Activated T-cell treated with anti-CD3 and anti-CD28 coated beads, Interleukin-2, amount 50 U/mL, for 24 hours (primary cell): ENCODE results near the gene SMG9.

Experiments used
- DNase-seq: peaks from one replicate; pipeline ENCODE4 v3.0.0-alpha.2; 2020
- H3K27ac Mint-ChIP-seq: 2 replicates; pipeline ENCODE4 v1.8.0; 2020; ENCODE audit warnings: mild to moderate bottlenecking, mixed read lengths
- H3K27me3 Mint-ChIP-seq: 2 replicates; pipeline ENCODE4 v1.8.0; 2020; ENCODE audit warnings: mixed read lengths
- H3K36me3 Mint-ChIP-seq: 2 replicates; pipeline ENCODE4 v1.8.0; 2020; ENCODE audit warnings: low read depth, mixed read lengths
- H3K4me1 Mint-ChIP-seq: 2 replicates; pipeline ENCODE4 v1.8.0; 2020; ENCODE audit warnings: low read depth, mixed read lengths
- H3K4me3 Mint-ChIP-seq: 2 replicates; pipeline ENCODE4 v1.8.0; 2020; ENCODE audit warnings: mild to moderate bottlenecking, moderate library complexity, mixed read lengths
- H3K9me3 Mint-ChIP-seq: 2 replicates; pipeline ENCODE4 v1.8.0; 2020; ENCODE audit warnings: mixed read lengths

SMG9 gene

GRCh38 chr19:43754503-43755255 lies at the start of gene SMG9:
SMG9 (minus strand) TSS chr19:43754962; CDS start chr19:43750741, 4,221 bp downstream.
- Mint-ChIP-seq H3K27me3 (no peaks in the 10 kb centered on the region), H3K27ac (peak within 1 kb of the TSS; percentile 100), H3K9me3 (peaks cover 2% of the 10 kb centered on the region), H3K4me3 (peak within 1 kb of the TSS; percentile 99), H3K36me3 (peaks cover 75% of the 10 kb centered on the region), H3K4me1 (peaks cover 76% of the 10 kb centered on the region)
- peak; percentile 98 for DNase-seq

DNA sequence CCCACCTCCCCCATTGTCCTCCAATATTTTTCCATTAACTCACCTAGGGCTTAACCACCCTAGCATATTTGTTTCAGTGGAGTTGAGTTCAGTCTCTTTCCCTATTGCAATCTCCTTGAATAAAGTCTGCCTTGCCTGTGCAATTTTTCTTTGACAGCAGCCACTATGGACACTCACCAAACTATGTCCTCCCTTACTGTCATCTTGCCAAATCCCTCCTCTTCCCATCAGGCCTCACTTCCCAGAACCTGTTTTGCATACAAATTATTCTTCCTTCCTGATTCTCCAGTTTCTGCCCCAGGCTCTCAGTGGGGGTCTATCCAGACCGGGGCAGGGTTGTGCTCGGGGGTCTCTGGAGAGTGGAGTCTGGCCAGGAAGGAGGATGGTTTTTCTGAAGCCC lies 49.7 kb upstream of the SMG9 start:
- H3K4me1 Mint-ChIP-seq: no peaks in the 10 kb centered on the region
- H3K27me3 Mint-ChIP-seq: peaks cover 7% of the 10 kb centered on the region
- no peak overlapping the region for H3K27ac Mint-ChIP-seq
- H3K4me3 Mint-ChIP-seq: no peak overlapping the region
- no peak for DNase-seq
- H3K9me3 Mint-ChIP-seq: no peaks in the 10 kb centered on the region
- no peaks in the 10 kb centered on the region for H3K36me3 Mint-ChIP-seq

DNA sequence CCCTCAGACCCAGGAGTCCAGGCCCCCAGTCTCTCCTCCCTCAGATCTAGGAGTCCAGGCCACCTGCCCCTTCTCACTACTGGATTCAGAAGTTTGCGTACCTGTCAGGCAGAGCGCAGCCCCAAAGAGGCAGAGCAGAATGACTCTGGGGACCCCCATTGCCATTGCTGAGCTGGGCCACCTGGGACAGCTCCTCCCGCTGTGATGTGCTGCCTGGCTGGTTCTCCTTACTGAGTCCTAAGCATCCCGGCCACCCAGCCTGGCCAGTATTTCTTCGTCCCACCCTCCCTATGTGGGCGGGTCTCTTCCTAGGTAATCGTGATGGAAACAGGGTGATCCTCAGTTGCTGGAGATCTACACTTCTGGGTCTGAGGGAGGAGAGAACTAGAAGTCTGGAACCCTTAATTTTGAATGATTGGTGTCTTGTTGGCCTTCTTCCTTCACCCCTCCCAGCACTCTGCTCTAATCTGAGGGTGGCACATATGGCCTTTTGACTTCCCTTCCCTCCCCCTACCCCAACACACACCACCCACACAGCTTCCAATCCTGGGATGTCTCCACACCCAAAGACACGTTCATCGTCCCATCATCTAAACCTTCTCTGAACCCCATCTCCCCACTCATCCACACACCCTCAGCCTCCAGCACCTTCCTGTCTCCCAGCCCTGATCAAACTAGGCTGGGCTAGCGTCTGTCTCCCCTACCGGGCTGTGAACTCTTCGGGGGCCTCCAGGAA lies 47.6 kb upstream of the SMG9 start, which contains the start of gene LYPD5:
LYPD5 (minus strand) TSS at position 232 of the 736 bp plus-strand sequence; CDS start at position 165, 67 bp downstream.
- Mint-ChIP-seq H3K4me1 (peaks cover 9% of the 10 kb centered on the region), H3K4me3 (no peak within 1 kb of the TSS), H3K36me3 (no peaks in the 10 kb centered on the region), H3K27me3 (peaks cover 10% of the 10 kb centered on the region), H3K9me3 (no peaks in the 10 kb centered on the region), H3K27ac (no peak within 1 kb of the TSS)
- DNase-seq: no peak

- H3K9me3 Mint-ChIP-seq: no peaks in the 10 kb centered on the region
- H3K36me3 Mint-ChIP-seq: no peaks in the 10 kb centered on the region
- no peak overlapping the region for H3K4me3 Mint-ChIP-seq
- H3K27ac Mint-ChIP-seq: no peak overlapping the region
- DNase-seq: no peak
- H3K27me3 Mint-ChIP-seq: peaks cover 14% of the 10 kb centered on the region
- peaks cover 12% of the 10 kb centered on the region for H3K4me1 Mint-ChIP-seq
Observed at GRCh38 chr19:43799502-43800142, 44.9 kb upstream of the SMG9 start.

DNA sequence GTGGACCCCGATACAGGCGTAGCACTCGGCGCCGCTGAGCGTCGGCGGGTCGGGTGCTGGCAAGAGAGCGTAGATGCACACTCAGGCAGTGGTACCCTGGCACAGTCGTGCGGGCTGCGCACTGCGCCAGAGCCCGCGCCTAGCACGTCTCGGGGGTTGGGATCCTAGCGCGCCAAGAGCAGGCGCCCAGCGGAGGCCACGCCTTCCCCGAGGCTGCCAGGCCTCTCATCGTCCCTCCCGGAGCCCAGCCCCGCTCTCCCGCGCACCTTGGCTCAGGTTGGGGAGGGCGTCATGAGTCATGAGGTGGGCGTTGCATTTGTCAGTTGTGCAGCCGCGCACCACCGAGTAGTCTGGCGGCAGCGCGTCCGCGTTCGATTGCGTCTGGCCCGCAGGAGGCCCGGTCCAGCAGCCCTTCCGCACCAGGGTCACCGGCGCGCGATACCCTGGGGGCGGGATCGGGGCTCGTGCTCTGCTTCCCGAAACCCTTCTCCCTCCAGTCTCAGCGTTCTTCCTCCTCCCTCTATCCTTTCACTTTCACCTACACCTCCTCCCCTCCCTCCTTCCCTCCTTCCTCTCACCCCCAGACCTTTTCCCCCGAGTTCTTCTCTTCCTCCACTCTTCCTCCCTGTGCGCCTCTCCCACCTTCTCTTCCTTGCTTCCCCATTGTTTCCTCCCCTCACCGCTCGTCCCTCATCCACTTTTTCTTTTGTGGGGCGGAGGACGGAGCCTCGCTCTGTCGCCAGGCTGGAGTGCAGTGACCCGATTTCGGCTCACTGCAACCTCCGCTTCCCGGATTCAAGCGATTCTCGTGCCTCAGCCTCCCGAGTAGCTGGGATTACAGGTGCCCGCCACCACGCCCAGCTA lies 44.0 kb upstream of the SMG9 start:
- no peak overlapping the region for H3K27ac Mint-ChIP-seq
- peak; percentile 76 for DNase-seq
- H3K27me3 Mint-ChIP-seq: peaks cover 14% of the 10 kb centered on the region
- H3K9me3 Mint-ChIP-seq: no peaks in the 10 kb centered on the region
- H3K4me3 Mint-ChIP-seq: peak overlapping the region; percentile 70
- no peaks in the 10 kb centered on the region for H3K36me3 Mint-ChIP-seq
- H3K4me1 Mint-ChIP-seq: peaks cover 12% of the 10 kb centered on the region

GRCh38 chr19:43798026-43798545 lies 43.3 kb upstream of the SMG9 start:
- H3K36me3 Mint-ChIP-seq: no peaks in the 10 kb centered on the region
- no peak overlapping the region for H3K27ac Mint-ChIP-seq
- H3K27me3 Mint-ChIP-seq: peaks cover 19% of the 10 kb centered on the region
- peaks cover 12% of the 10 kb centered on the region for H3K4me1 Mint-ChIP-seq
- no peak for DNase-seq
- no peaks in the 10 kb centered on the region for H3K9me3 Mint-ChIP-seq
- peak overlapping the region; percentile 70 for H3K4me3 Mint-ChIP-seq

DNA sequence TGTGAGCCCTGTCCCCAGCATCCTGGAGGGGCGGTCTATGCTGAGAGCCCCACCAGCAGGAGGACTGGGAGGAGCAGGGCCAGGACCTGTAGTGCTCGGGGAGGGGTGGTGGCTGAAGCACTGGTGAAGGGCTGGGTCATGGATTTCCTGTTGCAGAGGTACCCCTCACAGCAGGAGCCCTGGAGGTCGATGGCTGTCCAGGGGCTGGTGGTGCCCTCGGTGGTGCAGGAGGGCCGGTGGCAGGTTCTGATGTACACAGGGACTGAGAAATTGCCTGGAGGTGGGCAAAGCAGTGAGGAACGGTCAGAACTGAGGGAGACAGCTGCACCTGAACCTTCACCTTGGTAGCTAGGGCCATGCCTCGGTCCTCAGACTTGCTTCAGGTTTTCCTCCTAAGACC lies 42.8 kb upstream of the SMG9 start:
- H3K9me3 Mint-ChIP-seq: no peaks in the 10 kb centered on the region
- DNase-seq: no peak
- H3K4me1 Mint-ChIP-seq: peaks cover 12% of the 10 kb centered on the region
- H3K36me3 Mint-ChIP-seq: no peaks in the 10 kb centered on the region
- peaks cover 20% of the 10 kb centered on the region for H3K27me3 Mint-ChIP-seq
- H3K27ac Mint-ChIP-seq: no peak overlapping the region
- H3K4me3 Mint-ChIP-seq: peak overlapping the region; percentile 26

DNA sequence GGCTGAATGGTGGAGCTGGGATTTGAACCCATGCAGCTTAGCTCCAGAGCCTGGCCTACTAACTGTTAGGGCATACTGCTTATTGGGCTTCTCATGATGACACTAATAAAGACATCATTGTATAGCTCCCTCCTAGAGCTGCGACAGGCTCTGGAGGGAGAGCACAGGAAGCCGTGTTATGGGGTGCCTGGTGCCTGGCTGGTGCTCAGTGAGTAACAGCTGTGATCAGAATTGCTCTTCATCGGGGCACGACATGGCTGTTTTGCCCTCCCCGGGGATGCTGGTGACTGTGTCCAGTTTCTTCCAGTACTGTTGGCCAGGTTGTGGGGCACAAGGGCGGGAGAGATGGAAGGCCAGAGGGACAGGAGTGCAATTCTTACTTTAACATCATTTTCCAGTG lies 42.4 kb upstream of the SMG9 start:
- Mint-ChIP-seq H3K36me3 (no peaks in the 10 kb centered on the region), H3K27me3 (peaks cover 20% of the 10 kb centered on the region), H3K4me1 (peaks cover 12% of the 10 kb centered on the region), H3K27ac (no peak overlapping the region), H3K4me3 (peak overlapping the region; percentile 26), H3K9me3 (no peaks in the 10 kb centered on the region)
- DNase-seq: no peak

DNA sequence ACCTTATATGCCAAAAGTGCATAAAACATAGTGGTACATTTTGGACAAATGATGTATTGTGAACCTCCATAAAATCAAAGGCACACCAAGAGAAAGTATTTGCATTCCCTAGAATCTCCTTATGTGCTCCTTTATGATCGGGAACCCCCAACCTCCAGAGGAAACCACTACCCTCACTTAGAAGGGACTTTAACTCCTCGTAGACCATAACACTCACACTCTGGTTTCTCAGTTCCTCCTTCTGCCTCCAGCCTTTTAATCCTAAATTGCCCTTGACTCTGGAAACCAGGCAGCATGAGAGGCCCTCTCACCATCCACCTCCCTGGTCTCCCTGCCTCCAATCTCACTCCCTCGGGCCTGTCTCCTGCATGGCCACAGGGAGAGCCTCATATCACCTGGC lies 35.8 kb upstream of the SMG9 start:
- Mint-ChIP-seq H3K9me3 (no peaks in the 10 kb centered on the region), H3K36me3 (no peaks in the 10 kb centered on the region), H3K4me1 (no peaks in the 10 kb centered on the region), H3K4me3 (no peak overlapping the region), H3K27ac (no peak overlapping the region), H3K27me3 (peaks cover 18% of the 10 kb centered on the region)
- no peak for DNase-seq

DNA sequence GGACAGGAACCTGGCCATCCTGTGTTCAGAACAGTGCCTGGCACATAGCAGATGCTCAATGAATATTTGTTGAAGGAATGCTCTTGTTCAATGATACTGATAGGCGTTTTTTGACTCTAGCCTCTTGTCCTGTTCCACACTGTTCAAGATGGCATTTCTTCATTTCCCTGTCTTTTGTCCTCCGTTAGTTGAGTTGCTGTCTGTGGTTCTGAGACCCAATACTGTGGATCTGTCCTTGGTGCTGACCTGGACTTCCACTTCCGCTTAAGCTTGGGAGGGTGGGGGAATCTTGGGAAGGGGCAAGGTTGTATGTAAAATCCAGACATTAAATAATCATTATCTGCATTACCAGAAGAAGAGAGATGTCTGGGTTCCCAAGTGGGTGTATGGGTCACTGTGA lies 34.3 kb upstream of the SMG9 start:
- H3K27ac Mint-ChIP-seq: no peak overlapping the region
- H3K27me3 Mint-ChIP-seq: peaks cover 15% of the 10 kb centered on the region
- DNase-seq: no peak
- no peaks in the 10 kb centered on the region for H3K9me3 Mint-ChIP-seq
- no peak overlapping the region for H3K4me3 Mint-ChIP-seq
- peaks cover 12% of the 10 kb centered on the region for H3K4me1 Mint-ChIP-seq
- H3K36me3 Mint-ChIP-seq: no peaks in the 10 kb centered on the region

DNA sequence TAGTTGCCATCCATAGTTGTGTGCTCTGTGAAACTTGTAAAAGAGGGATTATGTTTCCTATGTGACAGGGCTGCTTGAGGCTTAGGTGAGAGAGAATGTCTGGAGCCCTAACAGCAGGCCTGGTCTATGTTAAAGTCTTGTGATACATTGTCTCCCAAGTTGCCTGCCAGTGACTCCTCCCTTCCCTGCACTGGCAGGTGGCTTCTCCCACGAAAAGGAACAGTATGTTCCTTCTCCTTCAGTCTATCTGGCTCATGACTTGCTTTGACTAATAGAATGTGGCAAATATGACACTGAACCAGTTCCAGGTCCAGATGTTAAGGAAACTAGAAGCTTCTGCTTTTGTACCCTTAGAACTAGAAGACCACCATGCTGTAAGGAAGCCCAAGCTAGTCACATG lies 31.9 kb upstream of the SMG9 start:
- no peak overlapping the region for H3K27ac Mint-ChIP-seq
- peaks cover 10% of the 10 kb centered on the region for H3K27me3 Mint-ChIP-seq
- no peaks in the 10 kb centered on the region for H3K36me3 Mint-ChIP-seq
- DNase-seq: no peak
- no peak overlapping the region for H3K4me3 Mint-ChIP-seq
- peaks cover 31% of the 10 kb centered on the region for H3K4me1 Mint-ChIP-seq
- H3K9me3 Mint-ChIP-seq: peaks cover 2% of the 10 kb centered on the region

- Mint-ChIP-seq H3K4me3 (peak overlapping the region; percentile 65), H3K9me3 (peaks cover 4% of the 10 kb centered on the region), H3K27me3 (peaks cover 6% of the 10 kb centered on the region), H3K27ac (peak overlapping the region; percentile 88), H3K4me1 (peaks cover 39% of the 10 kb centered on the region), H3K36me3 (peaks cover 3% of the 10 kb centered on the region)
- DNase-seq: peak; percentile 72
Observed at GRCh38 chr19:43784981-43785808, 30.4 kb upstream of the SMG9 start.

DNA sequence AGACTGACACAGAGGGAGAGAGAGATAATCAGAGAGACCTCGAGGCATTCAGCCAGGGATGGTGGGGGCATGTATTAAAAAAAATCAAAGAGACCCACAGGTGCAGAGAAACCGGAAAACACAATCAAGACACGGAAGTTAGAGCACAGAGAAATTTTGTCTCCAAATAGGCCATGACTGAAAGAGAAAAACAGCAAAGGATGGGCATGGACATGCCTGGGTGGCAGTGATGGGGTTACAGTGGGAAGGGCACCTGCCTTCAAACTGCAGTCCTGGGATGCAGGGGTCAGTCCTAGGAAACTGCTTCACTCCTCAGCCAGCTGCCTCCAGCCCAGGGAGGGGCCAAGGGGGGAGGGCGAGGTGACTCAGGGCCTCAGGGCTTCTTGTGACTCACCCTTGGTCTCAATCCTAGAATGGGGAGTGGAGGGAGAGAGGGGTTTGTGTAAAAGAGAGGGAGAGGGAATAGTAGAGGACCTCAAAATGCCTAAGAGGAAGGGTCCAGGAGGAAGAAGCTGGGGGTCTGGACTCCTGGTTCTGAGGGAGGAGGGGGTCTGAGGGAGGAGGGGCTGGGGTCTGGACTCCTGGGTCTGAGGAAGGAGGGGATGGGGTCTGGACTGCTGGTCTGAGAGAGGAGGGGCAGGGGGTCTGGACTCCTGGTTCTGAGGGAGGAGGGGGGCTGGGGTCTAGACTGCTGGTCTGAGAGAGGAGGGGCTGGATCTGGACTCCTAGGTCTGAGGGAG lies 29.6 kb upstream of the SMG9 start:
- H3K27me3 Mint-ChIP-seq: no peaks in the 10 kb centered on the region
- peaks cover 10% of the 10 kb centered on the region for H3K36me3 Mint-ChIP-seq
- peak overlapping the region; percentile 88 for H3K27ac Mint-ChIP-seq
- peaks cover 41% of the 10 kb centered on the region for H3K4me1 Mint-ChIP-seq
- H3K9me3 Mint-ChIP-seq: peaks cover 4% of the 10 kb centered on the region
- peak overlapping the region; percentile 65 for H3K4me3 Mint-ChIP-seq
- peak; percentile 81 for DNase-seq
